A549 (cell line): Measurements from ENCODE around the gene BEST4. TPM values are rescaled to one million over a fixed set of nuclear protein-coding genes. Genes with fewer than 3 reads are reported as not detected.

Experiments used
- ATAC-seq, 2 experiments: fragments of 200-7000 bp in 1 of 2; fragments of >200 bp in 1 of 2; cut with Nextera tagmentation in 1 of 2; cut with Tn5 transposase in 1 of 2; 3 replicates each; pipeline versions ENCODE4 v1.8.0 to v1.9.1; 2018 to 2020; ENCODE audit warnings: mild to moderate bottlenecking in 1 of 2, moderate library complexity in 1 of 2
- CTCF ChIA-PET: fragments of 300-600 bp; sonication (Branson Sonifier 250); formaldehyde crosslinking; extraction: SDS; loops from one replicate; lab custom pipeline; 2021; ENCODE audit warnings: antibody characterized with exemption, inconsistent platforms; lab: Yijun Ruan, JAX
- POLR2A ChIA-PET: fragments of 350-600 bp; formaldehyde crosslinking; extraction: SDS; loops from one replicate; lab custom pipeline; 2021; ENCODE audit warnings: antibody characterized with exemption, inconsistent platforms; lab: Yijun Ruan, JAX
- DNase-seq, 2 experiments: peaks; one replicate each; pipeline versions ENCODE4 v3.0.0 to v3.0.0-alpha.2; 2011 to 2016; ENCODE audit warnings: low read depth in 1 of 2, low spot score in 1 of 2
- FAIRE-seq: peaks from 2 replicates; lab custom pipeline; 2011; peaks lifted over from hg19 to GRCh38; lab: Jason Lieb, UNC
- H3K27ac ChIP-seq, 2 experiments: fragments of >200 bp; sonication (Bioruptor Twin); formaldehyde crosslinking; 3 replicates each; pipeline ENCODE4 v1.5.1; 2016 to 2017
- H3K4me1 ChIP-seq: fragments of >200 bp; sonication (Bioruptor Twin); formaldehyde crosslinking; 3 replicates; pipeline ENCODE4 v1.6.1; 2016
- H3K4me2 ChIP-seq: fragments of >200 bp; sonication (Bioruptor Twin); formaldehyde crosslinking; 3 replicates; pipeline ENCODE4 v1.6.1; 2016
- H3K4me3 ChIP-seq: fragments of >200 bp; sonication (Bioruptor Twin); formaldehyde crosslinking; 3 replicates; pipeline ENCODE4 v1.5.1; 2016
- H3K9me3 ChIP-seq: fragments of >200 bp; sonication (Bioruptor Twin); formaldehyde crosslinking; 3 replicates; pipeline ENCODE4 v1.6.1; 2016
- BHLHE40 ChIP-seq: IDR thresholded peaks from 2 replicates; pipeline ENCODE4 v1.6.1; 2012; ENCODE audit warnings: low read depth, low read length, inconsistent platforms
- CBX2 ChIP-seq: fragments of 200-600 bp; sonication (generic); IDR thresholded peaks from 2 replicates; pipeline ENCODE4 v1.6.1; 2016; ENCODE audit warnings: low read depth, mild to moderate bottlenecking, borderline replicate concordance
- CHD2 ChIP-seq: fragments of 150-350 bp; IDR thresholded peaks from 2 replicates; pipeline ENCODE4 v1.6.1; 2014; ENCODE audit warnings: low read length; ENCODE audit not compliant: partially characterized antibody
- CHD4 ChIP-seq: fragments of 200-600 bp; sonication (generic); IDR thresholded peaks from 2 replicates; pipeline ENCODE4 v1.6.1; 2016; ENCODE audit warnings: antibody characterized with exemption, mild to moderate bottlenecking, borderline replicate concordance
- EHMT2 ChIP-seq: fragments of 200-600 bp; sonication (generic); IDR thresholded peaks from 2 replicates; pipeline ENCODE4 v1.6.1; 2016; ENCODE audit warnings: antibody characterized with exemption, low read depth, mild to moderate bottlenecking, moderate library complexity
- EP300 ChIP-seq, 2 experiments: fragments of >200 bp; sonication (Bioruptor Twin); formaldehyde crosslinking; IDR thresholded peaks; 2 replicates in 1 of 2; 3 replicates in 1 of 2; pipeline ENCODE4 v1.6.1; 2016 to 2017
- ESRRA ChIP-seq: fragments of 150-350 bp; IDR thresholded peaks from 2 replicates; pipeline ENCODE4 v1.6.1; 2014; ENCODE audit warnings: mild to moderate bottlenecking, low read length, borderline replicate concordance
- FOSL2 ChIP-seq, 2 experiments: fragments of 450-650 bp in 1 of 2; fragments of >200 bp in 1 of 2; sonication (Bioruptor Twin) in 1 of 2; formaldehyde crosslinking; IDR thresholded peaks; 2 replicates each; pipeline versions ENCODE4 v1.5.0 to v1.6.1; 2016 to 2020; ENCODE audit warnings: mild to moderate bottlenecking in 1 of 2, moderate library complexity in 1 of 2
- GATA3 ChIP-seq: IDR thresholded peaks from 2 replicates; pipeline ENCODE4 v1.6.1; 2012; ENCODE audit warnings: borderline replicate concordance
- HDAC2 ChIP-seq: fragments of 200-600 bp; sonication (generic); IDR thresholded peaks from 2 replicates; pipeline ENCODE4 v1.6.1; 2016
- HOXA7 ChIP-seq: fragments of 250-450 bp; sonication (Bioruptor Pico); IDR thresholded peaks from 2 replicates; pipeline ENCODE4 v1.5.0; 2020; ENCODE audit warnings: mild to moderate bottlenecking, moderate library complexity
- HOXB13 ChIP-seq: fragments of 250-450 bp; sonication (Bioruptor Pico); IDR thresholded peaks from 2 replicates; pipeline ENCODE4 v1.5.0; 2020; ENCODE audit warnings: low read depth, mild to moderate bottlenecking, moderate library complexity
- JUN ChIP-seq, 2 experiments: fragments of >200 bp; sonication (Bioruptor Twin); formaldehyde crosslinking; IDR thresholded peaks; 2 replicates in 1 of 2; 3 replicates in 1 of 2; pipeline ENCODE4 v1.6.1; 2016 to 2017
- KDM1A ChIP-seq: fragments of 200-600 bp; sonication (generic); IDR thresholded peaks from 2 replicates; pipeline ENCODE4 v1.6.1; 2016; ENCODE audit warnings: low read depth, mild to moderate bottlenecking
- MAFK ChIP-seq: fragments of 450-650 bp; IDR thresholded peaks from 2 replicates; pipeline ENCODE4 v1.6.1; 2014; ENCODE audit not compliant: partially characterized antibody
- MYC ChIP-seq: IDR thresholded peaks from 2 replicates; pipeline ENCODE4 v1.6.1; 2012; ENCODE audit warnings: mild to moderate bottlenecking, inconsistent platforms, low read length, improper control_type of control experiment, borderline replicate concordance
- NPAS2 ChIP-seq: fragments of 250-450 bp; sonication (Bioruptor Pico); IDR thresholded peaks from 2 replicates; pipeline ENCODE4 v1.8.0; 2022; ENCODE audit warnings: mild to moderate bottlenecking, moderate library complexity, borderline replicate concordance
- NR3C1 ChIP-seq: fragments of >200 bp; sonication (Bioruptor Twin); formaldehyde crosslinking; IDR thresholded peaks from 3 replicates; pipeline ENCODE4 v1.6.1; 2017
- POLR2AphosphoS2 ChIP-seq: conservative IDR thresholded peaks from 2 replicates; pipeline ENCODE4 v1.6.1; 2012; ENCODE audit warnings: low read length, improper control_type of control experiment, inconsistent platforms
- RAD21 ChIP-seq, 2 experiments: fragments of >200 bp in 1 of 2; sonication (Bioruptor Twin) in 1 of 2; formaldehyde crosslinking in 1 of 2; IDR thresholded peaks in 1 of 2; conservative IDR thresholded peaks in 1 of 2; 2 replicates in 1 of 2; 3 replicates in 1 of 2; pipeline ENCODE4 v1.6.1; 2012 to 2018; ENCODE audit warnings: inconsistent platforms in 1 of 2
- RFX5 ChIP-seq: fragments of 450-650 bp; IDR thresholded peaks from 2 replicates; pipeline ENCODE4 v1.7.1; 2014; ENCODE audit warnings: antibody characterized with exemption, mild to moderate bottlenecking, moderate library complexity
- SMC3 ChIP-seq: fragments of >200 bp; sonication (Bioruptor Twin); formaldehyde crosslinking; IDR thresholded peaks from 3 replicates; pipeline ENCODE4 v1.6.1; 2018; ENCODE audit warnings: inconsistent platforms
- SREBF2 ChIP-seq: fragments of 450-650 bp; IDR thresholded peaks from 2 replicates; pipeline ENCODE4 v1.6.1; 2014; ENCODE audit warnings: mild to moderate bottlenecking, moderate library complexity
- WGBS: methylation state at CpG from one replicate; pipeline ENCODE4 v1.1.6; 2017; ENCODE audit errors: missing lambda C conversion rate; 5-methylcytosine and 5-hydroxymethylcytosine counted together
- polyA plus RNA-seq, 4 experiments: library from polyadenylated mRNA; depleted of rRNA in 3 of 4; stranded (reverse); fragments of >200 nt; fragmentation: RNase III in 1 of 4; extraction: RNeasy Plus Mini Kit Qiagen cat#74134 plus additional on column Dnase treatment in 1 of 4; gene quantifications; 2 replicates in 3 of 4; 3 replicates in 1 of 4; pipeline ENCODE4 v1.2.3, GENCODE V29; 2011 to 2017
- TF ChIP-seq, protein P1 (sequence below): fragments of 150-350 bp; IDR thresholded peaks from 2 replicates; pipeline ENCODE4 v1.6.1; 2014; ENCODE audit warnings: low read depth, mild to moderate bottlenecking, low read length
- TF ChIP-seq, protein P2 (sequence below): fragments of 250-450 bp; sonication (Bioruptor Pico); IDR thresholded peaks from 2 replicates; pipeline ENCODE4 v1.5.0; 2021; ENCODE audit warnings: mild to moderate bottlenecking, moderate library complexity, borderline replicate concordance
- TF ChIP-seq, protein P3 (sequence below): fragments of >200 bp; sonication (Bioruptor Twin); formaldehyde crosslinking; IDR thresholded peaks from 3 replicates; pipeline ENCODE4 v1.6.1; 2016
- TF ChIP-seq, protein P4 (sequence below): fragments of 250-450 bp; sonication (Bioruptor Pico); IDR thresholded peaks from 2 replicates; pipeline ENCODE4 v1.5.0; 2020; ENCODE audit warnings: low read depth, mild to moderate bottlenecking, moderate library complexity
- TF ChIP-seq, protein P5 (sequence below): IDR thresholded peaks from 2 replicates; pipeline ENCODE4 v1.6.1; 2012

The BEST4 gene
- polyA plus RNA-seq, 2 of the 4 experiments (the other 2 are of a cell fraction), result 0.08 to 0.09 TPM

DNA sequence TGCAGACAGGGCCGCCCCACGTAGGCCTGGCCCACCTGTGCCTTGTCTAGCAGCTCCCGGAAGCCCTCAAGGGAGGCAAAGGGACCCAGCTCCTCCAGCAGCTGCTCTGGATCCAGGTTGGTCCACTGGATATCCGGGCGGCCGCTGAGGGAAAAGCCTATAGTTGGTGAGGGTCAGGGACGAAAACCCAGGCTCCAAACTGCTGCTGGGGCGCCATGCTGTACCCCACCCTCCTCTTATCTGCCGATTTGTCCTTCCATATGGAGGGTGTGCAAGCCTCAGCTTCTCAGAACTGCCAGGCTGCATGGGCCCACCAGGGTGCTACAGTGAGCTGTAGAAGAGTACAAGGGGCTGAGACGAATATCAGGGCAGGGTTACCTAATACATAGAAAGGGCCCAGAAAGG, 42.9 kb upstream of the BEST4 start:
- no peaks in the 10 kb centered on the region for H3K4me1 ChIP-seq
- CTCF ChIA-PET, result interaction anchor here (0.5 to 1.9 kb wide), 3 partner anchors 10 to 124 kb away, joined by 3 to 12 read pairs (median 6); no protein-coding TSS in a partner anchor
- POLR2A ChIA-PET, result interaction anchor here (1.2 kb wide), 1 partner anchor 12 kb away, joined by 3 read pairs; no protein-coding TSS in a partner anchor
- ATAC-seq (no peak), DNase-seq (no peak), FAIRE-seq (no peak)
- TF ChIP-seq, protein P1, sequence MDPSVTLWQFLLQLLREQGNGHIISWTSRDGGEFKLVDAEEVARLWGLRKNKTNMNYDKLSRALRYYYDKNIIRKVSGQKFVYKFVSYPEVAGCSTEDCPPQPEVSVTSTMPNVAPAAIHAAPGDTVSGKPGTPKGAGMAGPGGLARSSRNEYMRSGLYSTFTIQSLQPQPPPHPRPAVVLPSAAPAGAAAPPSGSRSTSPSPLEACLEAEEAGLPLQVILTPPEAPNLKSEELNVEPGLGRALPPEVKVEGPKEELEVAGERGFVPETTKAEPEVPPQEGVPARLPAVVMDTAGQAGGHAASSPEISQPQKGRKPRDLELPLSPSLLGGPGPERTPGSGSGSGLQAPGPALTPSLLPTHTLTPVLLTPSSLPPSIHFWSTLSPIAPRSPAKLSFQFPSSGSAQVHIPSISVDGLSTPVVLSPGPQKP, result no peak
- TF ChIP-seq EHMT2, result no peak
- no peak for TF ChIP-seq POLR2AphosphoS2
- no peak for TF ChIP-seq HDAC2
- TF ChIP-seq NR3C1, result no peak
- no peak for TF ChIP-seq NPAS2 (CRISPR knock-in tag)
- TF ChIP-seq JUN (IDR thresholded peaks at IDR 0.05), result no peak
- TF ChIP-seq EP300 (IDR thresholded peaks at IDR 0.05), result no peak
- no peak for TF ChIP-seq CHD4
- no peak for TF ChIP-seq HOXA7 (CRISPR knock-in tag)
- no peak for TF ChIP-seq MAFK
- TF ChIP-seq, protein P2, sequence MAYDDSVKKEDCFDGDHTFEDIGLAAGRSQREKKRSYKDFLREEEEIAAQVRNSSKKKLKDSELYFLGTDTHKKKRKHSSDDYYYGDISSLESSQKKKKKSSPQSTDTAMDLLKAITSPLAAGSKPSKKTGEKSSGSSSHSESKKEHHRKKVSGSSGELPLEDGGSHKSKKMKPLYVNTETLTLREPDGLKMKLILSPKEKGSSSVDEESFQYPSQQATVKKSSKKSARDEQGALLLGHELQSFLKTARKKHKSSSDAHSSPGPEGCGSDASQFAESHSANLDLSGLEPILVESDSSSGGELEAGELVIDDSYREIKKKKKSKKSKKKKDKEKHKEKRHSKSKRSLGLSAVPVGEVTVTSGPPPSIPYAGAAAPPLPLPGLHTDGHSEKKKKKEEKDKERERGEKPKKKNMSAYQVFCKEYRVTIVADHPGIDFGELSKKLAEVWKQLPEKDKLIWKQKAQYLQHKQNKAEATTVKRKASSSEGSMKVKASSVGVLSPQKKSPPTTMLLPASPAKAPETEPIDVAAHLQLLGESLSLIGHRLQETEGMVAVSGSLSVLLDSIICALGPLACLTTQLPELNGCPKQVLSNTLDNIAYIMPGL (CRISPR knock-in tag), result no peak
- TF ChIP-seq SREBF2, result no peak
- TF ChIP-seq, protein P3, sequence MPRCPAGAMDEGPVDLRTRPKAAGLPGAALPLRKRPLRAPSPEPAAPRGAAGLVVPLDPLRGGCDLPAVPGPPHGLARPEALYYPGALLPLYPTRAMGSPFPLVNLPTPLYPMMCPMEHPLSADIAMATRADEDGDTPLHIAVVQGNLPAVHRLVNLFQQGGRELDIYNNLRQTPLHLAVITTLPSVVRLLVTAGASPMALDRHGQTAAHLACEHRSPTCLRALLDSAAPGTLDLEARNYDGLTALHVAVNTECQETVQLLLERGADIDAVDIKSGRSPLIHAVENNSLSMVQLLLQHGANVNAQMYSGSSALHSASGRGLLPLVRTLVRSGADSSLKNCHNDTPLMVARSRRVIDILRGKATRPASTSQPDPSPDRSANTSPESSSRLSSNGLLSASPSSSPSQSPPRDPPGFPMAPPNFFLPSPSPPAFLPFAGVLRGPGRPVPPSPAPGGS, result no peak
- no peak for TF ChIP-seq BHLHE40
- no peak overlapping the region for H3K4me2 ChIP-seq
- H3K9me3 ChIP-seq, result no peaks in the 10 kb centered on the region
- 73% methylated on average over 1 of the region's 10 CpGs for WGBS
- H3K4me3 ChIP-seq, result no peak overlapping the region
- H3K27ac ChIP-seq, result no peak overlapping the region

DNA sequence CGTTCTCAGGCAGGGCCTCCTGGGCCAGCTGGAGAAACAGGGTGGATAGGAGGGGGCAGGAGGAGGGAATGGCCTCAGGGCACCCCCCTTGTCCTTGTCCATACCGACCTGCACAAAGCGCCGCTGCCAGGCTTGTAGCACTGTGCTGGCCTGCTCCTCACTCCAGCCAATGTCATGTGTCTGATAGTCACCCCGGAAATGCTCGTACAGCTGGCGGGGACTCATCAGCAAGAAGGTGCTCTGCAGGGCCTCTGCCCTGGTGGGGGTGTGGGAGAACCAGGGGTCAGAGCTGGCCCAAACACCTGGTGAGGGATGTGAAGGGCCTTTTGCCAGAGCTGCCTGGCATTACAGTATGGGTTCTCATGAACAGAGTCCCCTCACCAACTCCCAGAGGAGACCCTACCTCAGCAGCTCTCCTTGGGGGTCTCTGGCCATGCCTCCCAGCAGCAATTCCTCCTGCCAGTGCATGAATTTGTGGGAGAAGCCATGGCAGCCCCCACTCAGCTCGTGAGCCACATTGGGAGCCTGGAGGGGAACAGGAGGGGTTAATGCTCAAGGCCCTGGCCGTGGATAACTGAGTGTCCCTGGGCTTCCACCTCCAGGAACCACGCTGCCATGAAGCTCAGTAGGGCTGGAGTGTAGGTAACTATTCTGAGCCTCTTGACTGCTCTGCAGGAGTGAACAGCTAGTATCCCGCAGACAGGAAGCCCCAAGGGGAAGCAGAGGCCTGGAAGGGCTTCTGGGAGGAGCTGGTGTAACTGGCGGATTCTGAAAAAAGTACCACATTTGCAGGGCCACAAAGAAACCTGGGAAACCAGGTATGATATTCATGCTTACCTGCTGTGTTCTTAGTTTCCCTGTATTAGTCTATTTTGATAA, 41.8 kb upstream of the BEST4 start:
- H3K4me1 ChIP-seq, result no peaks in the 10 kb centered on the region
- CTCF ChIA-PET, result interaction anchor here (0.6 to 1.9 kb wide), 4 partner anchors 9 to 178 kb away, joined by 3 to 12 read pairs (median 4); no protein-coding TSS in a partner anchor
- ATAC-seq (no peak), FAIRE-seq (no peak), DNase-seq (no peak)
- H3K27ac ChIP-seq, result no peak overlapping the region
- POLR2A ChIA-PET, result interaction anchor here (1.2 kb wide), 1 partner anchor 10 kb away, joined by 3 read pairs; no protein-coding TSS in a partner anchor
- WGBS, result 85% methylated on average over 12 of the region's 12 CpGs
- no peaks in the 10 kb centered on the region for H3K9me3 ChIP-seq
- no peak overlapping the region for H3K4me2 ChIP-seq
- H3K4me3 ChIP-seq, result no peak overlapping the region
- no peak for TF ChIP-seq CBX2
- TF ChIP-seq HOXA7 (CRISPR knock-in tag), result no peak
- no peak for TF ChIP-seq NPAS2 (CRISPR knock-in tag)
- no peak for TF ChIP-seq GATA3
- TF ChIP-seq, protein P3, result no peak
- TF ChIP-seq, protein P4, sequence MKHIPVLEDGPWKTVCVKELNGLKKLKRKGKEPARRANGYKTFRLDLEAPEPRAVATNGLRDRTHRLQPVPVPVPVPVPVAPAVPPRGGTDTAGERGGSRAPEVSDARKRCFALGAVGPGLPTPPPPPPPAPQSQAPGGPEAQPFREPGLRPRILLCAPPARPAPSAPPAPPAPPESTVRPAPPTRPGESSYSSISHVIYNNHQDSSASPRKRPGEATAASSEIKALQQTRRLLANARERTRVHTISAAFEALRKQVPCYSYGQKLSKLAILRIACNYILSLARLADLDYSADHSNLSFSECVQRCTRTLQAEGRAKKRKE (CRISPR knock-in tag), result no peak
- no peak for TF ChIP-seq MYC
- TF ChIP-seq KDM1A, result no peak
- no peak for TF ChIP-seq FOSL2 (IDR thresholded peaks at IDR 0.05)
- TF ChIP-seq FOSL2 (CRISPR knock-in tag; IDR thresholded peaks at IDR 0.05), result no peak
- TF ChIP-seq MAFK, result no peak
- TF ChIP-seq CHD2, result no peak
- TF ChIP-seq RAD21 (conservative IDR thresholded peaks at IDR 0.05 in 1 of 2, IDR thresholded peaks at IDR 0.05 in 1 of 2), result no peak
- TF ChIP-seq SMC3, result no peak
- TF ChIP-seq ESRRA, result no peak
- no peak for TF ChIP-seq RFX5
- no peak for TF ChIP-seq HOXB13 (CRISPR knock-in tag)
- TF ChIP-seq, protein P5, sequence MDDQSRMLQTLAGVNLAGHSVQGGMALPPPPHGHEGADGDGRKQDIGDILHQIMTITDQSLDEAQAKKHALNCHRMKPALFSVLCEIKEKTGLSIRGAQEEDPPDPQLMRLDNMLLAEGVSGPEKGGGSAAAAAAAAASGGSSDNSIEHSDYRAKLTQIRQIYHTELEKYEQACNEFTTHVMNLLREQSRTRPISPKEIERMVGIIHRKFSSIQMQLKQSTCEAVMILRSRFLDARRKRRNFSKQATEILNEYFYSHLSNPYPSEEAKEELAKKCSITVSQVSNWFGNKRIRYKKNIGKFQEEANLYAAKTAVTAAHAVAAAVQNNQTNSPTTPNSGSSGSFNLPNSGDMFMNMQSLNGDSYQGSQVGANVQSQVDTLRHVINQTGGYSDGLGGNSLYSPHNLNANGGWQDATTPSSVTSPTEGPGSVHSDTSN, result no peak
- no peak for TF ChIP-seq SREBF2
